WTC11 (cell line): ENCODE data around the gene RETREG3. TPM values are rescaled to one million over a fixed set of nuclear protein-coding genes. Genes with fewer than 3 reads are reported as not detected.
A peak's percentile ranks its signal among the peaks of the same experiment; 100 is the strongest.
"Not testable (repeated sequence)": the region's sequence is repeated elsewhere in the genome, so short reads cannot be mapped to it uniquely, and the experiment has no call there.

ENCODE experiments used
- ATAC-seq: fragments of 200-7000 bp; cut with Tn5 transposase; 2 replicates; pipeline ENCODE4 v1.10.0; 2021; ENCODE audit warnings: mild to moderate bottlenecking, moderate library complexity
- CTCF ChIA-PET: fragments of 300-600 bp; sonication (Branson Sonifier 250); formaldehyde crosslinking; loops from one replicate; lab custom pipeline; 2021; ENCODE audit warnings: antibody characterized with exemption; lab: Charles Lee
- POLR2A ChIA-PET: fragments of 350-600 bp; sonication (Branson Sonifier 250); formaldehyde crosslinking; loops from one replicate; lab custom pipeline; 2021; ENCODE audit warnings: antibody characterized with exemption; lab: Charles Lee
- DNase-seq: peaks from one replicate; pipeline ENCODE4 v3.0.0; 2021; ENCODE audit warnings: low spot score
- H3K27ac Mint-ChIP-seq: 2 replicates; pipeline ENCODE4 v1.8.0; 2021; ENCODE audit warnings: mixed read lengths
- H3K27me3 Mint-ChIP-seq: 2 replicates; pipeline ENCODE4 v1.8.0; 2021; ENCODE audit warnings: low read depth, mild to moderate bottlenecking, moderate library complexity, mixed read lengths
- H3K36me3 Mint-ChIP-seq: 2 replicates; pipeline ENCODE4 v1.8.0; 2021; ENCODE audit warnings: mixed read lengths
- H3K4me1 Mint-ChIP-seq: 2 replicates; pipeline ENCODE4 v1.8.0; 2022; ENCODE audit warnings: mixed read lengths
- H3K4me3 Mint-ChIP-seq: 2 replicates; pipeline ENCODE4 v1.8.0; 2021; ENCODE audit warnings: mild to moderate bottlenecking, moderate library complexity, mixed read lengths
- H3K9me3 Mint-ChIP-seq: 2 replicates; pipeline ENCODE4 v1.8.0; 2021; ENCODE audit warnings: mixed read lengths
- ATF1 ChIP-seq: sonication (generic); formaldehyde crosslinking; IDR thresholded peaks from 2 replicates; pipeline ENCODE4 v1.8.1; 2023; ENCODE audit warnings: mild to moderate bottlenecking, moderate library complexity, missing genetic modification reagents
- ESRRA ChIP-seq: sonication (generic); formaldehyde crosslinking; IDR thresholded peaks from 2 replicates; pipeline ENCODE4 v1.8.1; 2022; ENCODE audit warnings: mild to moderate bottlenecking, missing genetic modification reagents, borderline replicate concordance
- GABPB1 ChIP-seq: sonication (generic); formaldehyde crosslinking; IDR thresholded peaks from 2 replicates; pipeline ENCODE4 v1.8.1; 2023; ENCODE audit warnings: mild to moderate bottlenecking, missing genetic modification reagents
- GTF2I ChIP-seq: fragments of 250-450 bp; sonication (Bioruptor Pico); conservative IDR thresholded peaks from 2 replicates; pipeline ENCODE4 v1.4.0; 2021; ENCODE audit warnings: mild to moderate bottlenecking
- HMGA2 ChIP-seq: fragments of 250-450 bp; sonication (Bioruptor Pico); IDR thresholded peaks from 2 replicates; pipeline ENCODE4 v1.4.0; 2021; ENCODE audit warnings: mild to moderate bottlenecking, moderate library complexity
- JAZF1 ChIP-seq: fragments of 250-450 bp; sonication (Bioruptor Pico); IDR thresholded peaks from 2 replicates; pipeline ENCODE4 v1.9.0; 2021; ENCODE audit warnings: moderate library complexity, mild to moderate bottlenecking, inconsistent platforms
- NR2C2 ChIP-seq: sonication (generic); formaldehyde crosslinking; IDR thresholded peaks from 2 replicates; pipeline ENCODE4 v1.8.0; 2022; ENCODE audit warnings: mild to moderate bottlenecking, missing genetic modification reagents
- RORB ChIP-seq: fragments of 250-450 bp; sonication (Bioruptor Pico); IDR thresholded peaks from 2 replicates; pipeline ENCODE4 v1.9.0; 2021; ENCODE audit warnings: mild to moderate bottlenecking
- ZNF423 ChIP-seq: fragments of 250-450 bp; sonication (Bioruptor Pico); IDR thresholded peaks from 2 replicates; pipeline ENCODE4 v2.1.2; 2022; ENCODE audit warnings: mild to moderate bottlenecking, moderate library complexity
- ZNF671 ChIP-seq: fragments of 250-450 bp; sonication (Bioruptor Pico); IDR thresholded peaks from 2 replicates; pipeline ENCODE4 v1.8.0; 2021; ENCODE audit warnings: mild to moderate bottlenecking
- total RNA-seq: library from RNA; stranded (reverse); gene quantifications from 3 replicates; pipeline ENCODE4 v1.2.3, GENCODE V29; 2021
- TF ChIP-seq, protein P1 (sequence below): sonication (generic); formaldehyde crosslinking; IDR thresholded peaks from 2 replicates; pipeline ENCODE4 v1.8.1; 2022; ENCODE audit warnings: missing genetic modification reagents, borderline replicate concordance
- TF ChIP-seq, protein P2 (sequence below): sonication (generic); formaldehyde crosslinking; IDR thresholded peaks from 2 replicates; pipeline ENCODE4 v1.8.1; 2022; ENCODE audit warnings: mild to moderate bottlenecking, missing genetic modification reagents, moderate library complexity, borderline replicate concordance
- TF ChIP-seq, protein P3 (sequence below): sonication (generic); formaldehyde crosslinking; IDR thresholded peaks from 2 replicates; pipeline ENCODE4 v1.8.0; 2023; ENCODE audit warnings: missing genetic modification reagents
- TF ChIP-seq, protein P4 (sequence below): sonication (generic); formaldehyde crosslinking; IDR thresholded peaks from 2 replicates; pipeline ENCODE4 v1.8.1; 2022; ENCODE audit warnings: low read depth, mild to moderate bottlenecking, moderate library complexity, missing genetic modification reagents, borderline replicate concordance
- TF ChIP-seq, protein P5 (sequence below): sonication (generic); formaldehyde crosslinking; IDR thresholded peaks from 2 replicates; pipeline ENCODE4 v1.8.1; 2023; ENCODE audit warnings: mild to moderate bottlenecking, missing genetic modification reagents
- TF ChIP-seq, protein P6 (sequence below): fragments of 250-450 bp; sonication (Bioruptor Pico); IDR thresholded peaks from 2 replicates; pipeline ENCODE4 v1.8.0; 2021; ENCODE audit warnings: mild to moderate bottlenecking

Gene RETREG3
- total RNA-seq, 1 experiment from 2014 or later, result 40.4 TPM

DNA sequence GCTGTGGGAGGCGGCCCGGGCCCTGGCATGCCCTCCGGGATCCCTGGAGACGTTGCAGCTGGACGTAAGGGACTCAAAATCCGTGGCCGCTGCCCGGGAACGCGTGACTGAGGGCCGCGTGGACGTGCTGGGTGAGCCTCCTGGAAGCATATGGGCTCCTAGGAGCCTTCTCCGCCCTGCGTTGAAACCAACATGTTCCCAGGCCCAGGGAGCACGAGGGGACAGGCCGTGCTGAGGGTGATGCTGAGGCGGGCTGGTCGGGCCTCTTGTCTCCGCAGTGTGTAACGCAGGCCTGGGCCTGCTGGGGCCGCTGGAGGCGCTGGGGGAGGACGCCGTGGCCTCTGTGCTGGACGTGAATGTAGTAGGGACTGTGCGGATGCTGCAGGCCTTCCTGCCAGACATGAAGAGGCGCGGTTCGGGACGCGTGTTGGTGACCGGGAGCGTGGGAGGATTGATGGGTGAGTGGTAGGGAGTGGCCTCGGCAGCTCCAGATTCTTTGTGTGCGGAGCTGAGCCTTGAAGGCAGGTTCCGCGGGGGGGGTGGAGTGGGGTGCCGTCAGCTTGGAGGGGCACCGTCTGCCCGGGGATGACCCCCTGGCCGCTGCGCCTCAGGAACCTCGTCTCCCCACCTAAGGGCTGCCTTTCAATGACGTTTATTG lies 55.9 kb downstream of the RETREG3 start:
- Mint-ChIP-seq H3K4me1 (peaks cover 20% of the 10 kb centered on the region), H3K27ac (0 out of 2 replicates have a peak overlapping the region, but pooled peaks have one; percentile 57), H3K4me3 (peak overlapping the region; percentile 85), H3K27me3 (peaks cover 2% of the 10 kb centered on the region; the same call in 1 of the 2 replicates), H3K9me3 (no peaks in the 10 kb centered on the region), H3K36me3 (no peaks in the 10 kb centered on the region)
- peak; percentile 7 for ATAC-seq
- POLR2A ChIA-PET, result no interaction called here
- peak; percentile 58 for DNase-seq
- CTCF ChIA-PET, result interaction anchor here (0.6 to 2.6 kb wide), 6 partner anchors 24 to 210 kb away, joined by 3 to 22 read pairs (median 9); partner anchors contain the start of gene PSMC3IP
- TF ChIP-seq, protein P1, sequence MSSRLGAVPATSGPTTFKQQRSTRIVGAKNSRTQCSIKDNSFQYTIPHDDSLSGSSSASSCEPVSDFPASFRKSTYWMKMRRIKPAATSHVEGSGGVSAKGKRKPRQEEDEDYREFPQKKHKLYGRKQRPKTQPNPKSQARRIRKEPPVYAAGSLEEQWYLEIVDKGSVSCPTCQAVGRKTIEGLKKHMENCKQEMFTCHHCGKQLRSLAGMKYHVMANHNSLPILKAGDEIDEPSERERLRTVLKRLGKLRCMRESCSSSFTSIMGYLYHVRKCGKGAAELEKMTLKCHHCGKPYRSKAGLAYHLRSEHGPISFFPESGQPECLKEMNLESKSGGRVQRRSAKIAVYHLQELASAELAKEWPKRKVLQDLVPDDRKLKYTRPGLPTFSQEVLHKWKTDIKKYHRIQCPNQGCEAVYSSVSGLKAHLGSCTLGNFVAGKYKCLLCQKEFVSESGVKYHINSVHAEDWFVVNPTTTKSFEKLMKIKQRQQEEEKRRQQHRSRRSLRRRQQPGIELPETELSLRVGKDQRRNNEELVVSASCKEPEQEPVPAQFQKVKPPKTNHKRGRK (CRISPR knock-in tag), result no peak
- TF ChIP-seq, protein P2, sequence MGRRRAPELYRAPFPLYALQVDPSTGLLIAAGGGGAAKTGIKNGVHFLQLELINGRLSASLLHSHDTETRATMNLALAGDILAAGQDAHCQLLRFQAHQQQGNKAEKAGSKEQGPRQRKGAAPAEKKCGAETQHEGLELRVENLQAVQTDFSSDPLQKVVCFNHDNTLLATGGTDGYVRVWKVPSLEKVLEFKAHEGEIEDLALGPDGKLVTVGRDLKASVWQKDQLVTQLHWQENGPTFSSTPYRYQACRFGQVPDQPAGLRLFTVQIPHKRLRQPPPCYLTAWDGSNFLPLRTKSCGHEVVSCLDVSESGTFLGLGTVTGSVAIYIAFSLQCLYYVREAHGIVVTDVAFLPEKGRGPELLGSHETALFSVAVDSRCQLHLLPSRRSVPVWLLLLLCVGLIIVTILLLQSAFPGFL, result 0 out of 2 replicates have a peak, but pooled peaks have one; percentile 37

DNA sequence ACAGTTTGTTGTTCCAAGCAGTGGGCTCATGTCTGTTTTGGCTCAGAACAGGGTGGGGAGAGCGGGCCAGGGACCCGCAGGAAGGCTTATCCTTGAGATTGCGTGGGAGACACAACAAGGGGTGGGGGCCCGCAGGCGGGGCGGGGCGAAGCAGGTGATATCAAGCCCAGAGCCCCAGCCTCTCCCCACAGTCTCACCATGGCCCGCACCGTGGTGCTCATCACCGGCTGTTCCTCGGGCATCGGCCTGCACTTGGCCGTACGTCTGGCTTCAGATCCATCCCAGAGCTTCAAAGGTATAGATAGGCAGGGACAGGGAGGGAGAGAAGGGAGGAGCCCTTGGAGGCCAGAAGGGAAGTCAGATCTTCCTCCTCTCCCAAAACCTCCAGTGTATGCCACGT lies 56.4 kb downstream of the RETREG3 start, which contains the start of gene HSD17B1:
HSD17B1 (plus strand) TSS at position 188 of the 400 bp plus-strand sequence; CDS start at position 199, 11 bp downstream.
- ATAC-seq, H3K27me3 Mint-ChIP-seq, POLR2A ChIA-PET, CTCF ChIA-PET, H3K9me3 Mint-ChIP-seq, H3K36me3 Mint-ChIP-seq, DNase-seq: not testable (repeated sequence)
- H3K4me3 Mint-ChIP-seq, result peak within 1 kb of the TSS; percentile 85
- H3K27ac Mint-ChIP-seq, result 0 out of 2 replicates have a peak within 1 kb of the TSS, but pooled peaks have one; percentile 57
- peaks cover 21% of the 10 kb centered on the region for H3K4me1 Mint-ChIP-seq

DNA sequence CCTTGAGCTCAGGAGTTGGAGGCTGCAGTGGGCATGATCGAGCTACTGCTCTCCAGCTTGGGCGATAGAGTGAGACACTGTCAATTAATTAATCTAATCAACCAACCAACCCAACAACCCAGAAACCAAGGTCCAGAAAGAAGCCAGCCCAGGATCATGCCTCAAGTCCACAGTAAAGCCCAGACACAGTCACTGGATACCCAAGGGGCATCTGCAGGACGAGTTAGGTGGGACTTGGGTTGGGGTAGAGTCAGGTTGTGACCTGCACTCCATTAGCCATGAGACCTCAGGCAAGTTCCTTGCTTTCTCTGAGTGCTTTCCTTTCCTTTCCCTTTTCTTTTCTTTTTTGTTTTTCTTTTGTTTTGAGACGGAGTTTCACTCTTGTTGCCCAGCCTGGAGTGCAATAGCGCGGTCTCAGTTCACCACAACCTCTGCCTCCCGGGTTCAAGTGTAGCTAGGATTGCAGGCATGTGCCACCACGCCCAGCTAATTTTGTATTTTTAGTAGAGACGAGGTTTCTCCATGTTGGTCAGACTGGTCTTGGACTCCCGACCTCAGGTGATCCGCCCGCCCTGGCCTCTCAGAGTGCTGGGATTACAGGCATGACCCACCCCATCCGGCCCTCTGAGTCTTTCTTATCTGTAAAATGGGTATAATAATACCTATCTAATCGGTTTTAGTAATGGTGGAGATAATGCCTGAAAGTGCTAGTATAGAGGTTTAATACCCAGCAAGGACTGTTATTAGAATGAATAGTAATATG lies 60.0 kb downstream of the RETREG3 start:
- no peak for ATAC-seq
- Mint-ChIP-seq H3K36me3 (no peaks in the 10 kb centered on the region), H3K4me3 (peak overlapping the region; percentile 59), H3K27me3 (peaks cover 2% of the 10 kb centered on the region; the same call in 1 of the 2 replicates), H3K4me1 (peaks cover 17% of the 10 kb centered on the region), H3K27ac (no peak overlapping the region), H3K9me3 (no peaks in the 10 kb centered on the region)
- no peak for DNase-seq
- POLR2A ChIA-PET, result interaction anchor here (0.9 to 2.0 kb wide), 3 partner anchors 13 to 29 kb away, joined by 3 to 15 read pairs (median 3); partner anchors contain the start of gene NAGLU
- CTCF ChIA-PET, result interaction anchor here (1.0 to 3.0 kb wide), 23 partner anchors 9 to 368 kb away, joined by 3 to 65 read pairs (median 7); partner anchors contain the start of genes BECN1, CAVIN1, CNTNAP1 and MLX
- TF ChIP-seq ESRRA (CRISPR knock-in tag) (no peak), ZNF671 (CRISPR knock-in tag) (no peak), GTF2I (CRISPR knock-in tag) (no peak), ATF1 (CRISPR knock-in tag) (no peak), GABPB1 (no peak), RORB (CRISPR knock-in tag) (no peak), HMGA2 (CRISPR knock-in tag) (no peak), NR2C2 (CRISPR knock-in tag) (no peak), JAZF1 (CRISPR knock-in tag) (no peak), ZNF423 (no peak)
- TF ChIP-seq, protein P3, sequence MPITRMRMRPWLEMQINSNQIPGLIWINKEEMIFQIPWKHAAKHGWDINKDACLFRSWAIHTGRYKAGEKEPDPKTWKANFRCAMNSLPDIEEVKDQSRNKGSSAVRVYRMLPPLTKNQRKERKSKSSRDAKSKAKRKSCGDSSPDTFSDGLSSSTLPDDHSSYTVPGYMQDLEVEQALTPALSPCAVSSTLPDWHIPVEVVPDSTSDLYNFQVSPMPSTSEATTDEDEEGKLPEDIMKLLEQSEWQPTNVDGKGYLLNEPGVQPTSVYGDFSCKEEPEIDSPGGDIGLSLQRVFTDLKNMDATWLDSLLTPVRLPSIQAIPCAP (CRISPR knock-in tag), result no peak
- TF ChIP-seq, protein P4, sequence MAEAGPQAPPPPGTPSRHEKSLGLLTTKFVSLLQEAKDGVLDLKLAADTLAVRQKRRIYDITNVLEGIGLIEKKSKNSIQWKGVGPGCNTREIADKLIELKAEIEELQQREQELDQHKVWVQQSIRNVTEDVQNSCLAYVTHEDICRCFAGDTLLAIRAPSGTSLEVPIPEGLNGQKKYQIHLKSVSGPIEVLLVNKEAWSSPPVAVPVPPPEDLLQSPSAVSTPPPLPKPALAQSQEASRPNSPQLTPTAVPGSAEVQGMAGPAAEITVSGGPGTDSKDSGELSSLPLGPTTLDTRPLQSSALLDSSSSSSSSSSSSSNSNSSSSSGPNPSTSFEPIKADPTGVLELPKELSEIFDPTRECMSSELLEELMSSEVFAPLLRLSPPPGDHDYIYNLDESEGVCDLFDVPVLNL (CRISPR knock-in tag), result no peak
- TF ChIP-seq, protein P5, sequence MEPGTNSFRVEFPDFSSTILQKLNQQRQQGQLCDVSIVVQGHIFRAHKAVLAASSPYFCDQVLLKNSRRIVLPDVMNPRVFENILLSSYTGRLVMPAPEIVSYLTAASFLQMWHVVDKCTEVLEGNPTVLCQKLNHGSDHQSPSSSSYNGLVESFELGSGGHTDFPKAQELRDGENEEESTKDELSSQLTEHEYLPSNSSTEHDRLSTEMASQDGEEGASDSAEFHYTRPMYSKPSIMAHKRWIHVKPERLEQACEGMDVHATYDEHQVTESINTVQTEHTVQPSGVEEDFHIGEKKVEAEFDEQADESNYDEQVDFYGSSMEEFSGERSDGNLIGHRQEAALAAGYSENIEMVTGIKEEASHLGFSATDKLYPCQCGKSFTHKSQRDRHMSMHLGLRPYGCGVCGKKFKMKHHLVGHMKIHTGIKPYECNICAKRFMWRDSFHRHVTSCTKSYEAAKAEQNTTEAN, result no peak
- TF ChIP-seq, protein P6, sequence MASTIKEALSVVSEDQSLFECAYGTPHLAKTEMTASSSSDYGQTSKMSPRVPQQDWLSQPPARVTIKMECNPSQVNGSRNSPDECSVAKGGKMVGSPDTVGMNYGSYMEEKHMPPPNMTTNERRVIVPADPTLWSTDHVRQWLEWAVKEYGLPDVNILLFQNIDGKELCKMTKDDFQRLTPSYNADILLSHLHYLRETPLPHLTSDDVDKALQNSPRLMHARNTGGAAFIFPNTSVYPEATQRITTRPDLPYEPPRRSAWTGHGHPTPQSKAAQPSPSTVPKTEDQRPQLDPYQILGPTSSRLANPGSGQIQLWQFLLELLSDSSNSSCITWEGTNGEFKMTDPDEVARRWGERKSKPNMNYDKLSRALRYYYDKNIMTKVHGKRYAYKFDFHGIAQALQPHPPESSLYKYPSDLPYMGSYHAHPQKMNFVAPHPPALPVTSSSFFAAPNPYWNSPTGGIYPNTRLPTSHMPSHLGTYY (CRISPR knock-in tag), result no peak
